ENCODE measurements around the gene CREB3L2.
"Not testable (repeated sequence)": the region's sequence is repeated elsewhere in the genome, so short reads cannot be mapped to it uniquely, and the experiment has no call there.

CREB3L2 gene

GRCh38 chr7:137838706-137839315 lies 163.1 kb downstream of the CREB3L2 start:
- no peak for DNase-seq (ENCODE audit: low read depth, low spot score)

DNA sequence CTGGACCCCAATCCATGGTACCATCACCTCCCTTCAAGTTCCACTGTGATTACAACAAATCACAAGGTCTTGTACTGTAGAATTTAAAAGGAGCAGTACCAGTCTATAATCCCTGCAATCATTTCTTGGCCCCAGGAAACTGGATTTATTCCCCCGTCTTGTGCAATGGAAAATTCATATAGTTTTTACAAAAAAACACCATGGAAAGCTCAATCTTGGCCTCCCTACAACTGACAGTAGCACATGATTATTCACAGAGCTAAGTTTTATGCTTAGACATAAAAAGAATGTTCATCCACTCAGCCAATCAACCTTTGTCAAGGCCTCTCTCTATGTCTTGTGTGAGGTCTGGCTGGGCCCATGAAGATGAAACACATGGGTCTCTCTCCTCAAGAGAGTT lies 165.3 kb downstream of the CREB3L2 start:
- no peak for DNase-seq (ENCODE audit: low read depth, low spot score)

DNA sequence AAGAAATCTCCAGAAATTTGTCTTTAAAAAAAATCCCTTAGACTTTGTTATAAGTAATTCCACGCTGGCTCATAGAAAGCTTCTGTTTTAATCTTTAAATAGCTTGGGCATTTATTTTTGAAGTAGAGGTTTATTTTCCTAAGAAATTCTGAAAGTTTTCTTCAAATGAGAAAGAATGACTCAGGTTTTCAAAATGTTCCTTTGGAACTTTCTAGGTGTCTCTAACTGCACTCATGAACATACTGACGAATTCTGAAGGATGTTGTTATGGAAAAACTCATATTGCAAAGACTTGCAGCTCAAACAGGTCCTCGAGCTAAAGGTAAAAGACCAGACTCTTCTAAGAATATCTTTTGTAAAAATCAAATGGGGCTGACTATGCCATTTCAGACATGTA lies 165.8 kb downstream of the CREB3L2 start:
- DNase-seq (ENCODE audit: low read depth, low spot score): no peak

DNA sequence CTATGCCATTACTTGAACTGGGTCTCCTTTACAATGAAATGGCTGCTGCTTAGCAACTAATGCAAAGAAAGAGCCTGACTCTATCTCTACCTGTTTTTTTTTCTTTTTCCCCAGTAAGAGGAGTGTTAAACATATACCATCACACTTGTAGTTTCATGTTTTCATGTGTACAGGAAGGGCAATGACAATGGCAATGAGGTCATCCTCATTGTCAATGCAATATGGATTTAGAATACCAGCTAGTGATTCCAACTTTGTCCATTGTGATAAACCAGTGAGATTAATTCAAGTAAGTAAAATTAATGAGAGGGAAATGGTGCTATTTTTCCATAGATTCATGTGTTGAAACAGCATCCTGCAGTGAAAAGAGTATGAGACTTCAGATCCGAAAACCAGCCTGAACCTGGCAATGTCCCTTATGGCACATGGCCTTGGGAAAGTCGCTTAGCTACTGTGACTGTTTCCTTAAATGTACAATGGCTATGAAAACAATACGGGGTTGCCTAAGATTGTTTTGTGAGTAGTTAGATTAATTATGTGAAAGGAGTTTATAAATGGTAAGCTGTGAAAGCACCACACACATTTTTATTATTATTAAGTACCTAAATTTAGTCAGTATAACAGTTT lies 166.3 kb downstream of the CREB3L2 start:
- no peak for DNase-seq (ENCODE audit: low read depth, low spot score)

DNA sequence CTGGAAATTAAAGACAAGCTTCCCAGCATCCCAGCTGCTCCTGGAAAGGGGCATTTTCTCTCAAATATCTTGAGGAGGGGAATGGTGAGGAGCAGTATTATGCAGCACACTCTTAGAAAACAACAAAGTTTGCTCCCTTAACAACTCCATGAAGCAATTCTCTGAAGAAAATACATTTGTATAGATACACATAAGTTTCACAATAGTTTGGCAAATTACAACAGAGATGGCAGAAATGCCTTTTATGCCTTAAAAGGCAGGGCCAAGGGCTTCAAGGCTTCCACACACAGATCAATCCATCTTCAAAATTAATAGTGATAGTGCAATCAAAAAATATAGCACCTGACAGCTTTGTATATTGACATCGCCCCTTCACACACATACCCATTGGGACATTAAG lies 167.3 kb downstream of the CREB3L2 start:
- no peak for DNase-seq (ENCODE audit: low read depth, low spot score)

GRCh38 chr7:137832990-137833389 lies 168.9 kb downstream of the CREB3L2 start:
- DNase-seq (ENCODE audit: low read depth, low spot score): not testable (repeated sequence)

DNA sequence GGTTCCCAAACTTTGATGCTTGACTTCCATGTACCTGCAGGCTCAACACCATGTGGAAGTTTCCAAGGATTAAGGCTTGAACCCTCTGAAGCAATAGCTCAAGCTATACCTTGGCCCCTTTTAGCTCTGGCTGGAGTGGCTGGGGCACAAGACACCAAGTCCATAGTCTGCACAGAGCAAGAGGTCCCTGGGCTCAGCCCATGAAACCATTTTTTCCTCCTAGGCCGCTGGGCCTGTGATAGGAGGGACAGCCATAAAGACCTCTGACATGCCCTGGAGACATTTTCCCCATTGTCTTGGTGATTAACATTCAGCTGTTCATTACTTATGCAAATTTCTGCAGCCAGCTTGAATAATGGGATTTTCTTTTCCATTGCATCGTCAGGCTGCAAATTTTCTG lies 169.5 kb downstream of the CREB3L2 start:
- no peak for DNase-seq (ENCODE audit: low read depth, low spot score)

DNA sequence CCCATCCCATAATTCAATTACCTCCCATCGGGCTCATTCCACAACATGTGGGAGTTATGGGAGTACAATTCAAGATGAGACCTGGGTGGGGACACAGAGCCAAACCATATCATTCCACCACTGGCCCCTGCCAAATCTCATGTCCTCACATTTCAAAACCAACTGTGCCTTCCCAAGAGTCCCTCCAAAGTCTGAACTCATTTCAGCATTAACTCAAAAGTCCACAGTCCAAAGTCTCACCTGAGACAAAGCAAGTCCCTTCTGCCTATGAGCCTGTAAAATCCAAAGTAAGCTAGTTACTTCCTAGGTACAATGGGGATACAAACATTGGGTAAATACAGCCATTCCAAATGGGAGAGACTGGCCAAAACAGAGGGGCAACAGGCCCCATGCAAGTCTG lies 170.3 kb downstream of the CREB3L2 start:
- DNase-seq (ENCODE audit: low read depth, low spot score): not testable (repeated sequence)

GRCh38 chr7:137829337-137829992 lies 172.4 kb downstream of the CREB3L2 start:
- DNase-seq (ENCODE audit: low read depth, low spot score): no peak

GRCh38 chr7:137828456-137828855 lies 173.4 kb downstream of the CREB3L2 start:
- DNase-seq (ENCODE audit: low read depth, low spot score): no peak

DNA sequence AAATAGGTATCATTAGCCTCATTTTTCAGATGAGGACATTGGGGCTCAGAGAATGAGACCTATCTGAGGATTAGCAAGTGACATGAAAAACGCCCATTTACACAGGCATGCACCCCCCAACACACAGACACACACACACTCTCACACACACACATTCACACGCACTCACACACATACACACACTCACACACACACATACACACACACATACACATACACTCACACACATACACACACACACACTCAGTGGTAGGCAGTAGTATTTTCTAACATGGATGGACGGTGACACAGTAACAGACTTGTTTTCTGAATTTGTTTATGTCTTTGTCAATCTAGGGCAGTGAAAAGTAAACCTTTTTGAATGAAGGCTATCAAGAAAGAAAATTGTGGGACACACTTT lies 176.4 kb downstream of the CREB3L2 start:
- no peak for DNase-seq (ENCODE audit: low read depth, low spot score)
